ENCODE measurements around the gene KCNG2. TPM values are rescaled to one million over a fixed set of nuclear protein-coding genes. Genes with fewer than 3 reads are reported as not detected.

Gene KCNG2
- total RNA-seq, 1 experiment from 2014 or later, result not detected

GRCh38 chr18:79940814-79941472 lies 143.2 kb downstream of the KCNG2 start:
- DNase-seq (ENCODE audit: low read depth), result no peak

GRCh38 chr18:79941473-79942119 lies 143.9 kb downstream of the KCNG2 start:
- no peak for DNase-seq (ENCODE audit: low read depth)

GRCh38 chr18:79942211-79942610 lies 144.5 kb downstream of the KCNG2 start:
- DNase-seq (ENCODE audit: low read depth), result no peak

GRCh38 chr18:79942786-79943607 lies 145.3 kb downstream of the KCNG2 start:
- DNase-seq (ENCODE audit: low read depth), result no peak

GRCh38 chr18:79943608-79944125 lies 145.9 kb downstream of the KCNG2 start:
- no peak for DNase-seq (ENCODE audit: low read depth)

GRCh38 chr18:79944126-79944731 lies 146.5 kb downstream of the KCNG2 start:
- no peak for DNase-seq (ENCODE audit: low read depth)

GRCh38 chr18:79944746-79945117 lies 147.0 kb downstream of the KCNG2 start:
- no peak for DNase-seq (ENCODE audit: low read depth)

- no peak for DNase-seq (ENCODE audit: low read depth)
Observed at GRCh38 chr18:79945118-79946042, 147.6 kb downstream of the KCNG2 start.

GRCh38 chr18:79947054-79947755 lies 149.5 kb downstream of the KCNG2 start:
- no peak for DNase-seq (ENCODE audit: low read depth)

- no peak for DNase-seq (ENCODE audit: low read depth)
Observed at GRCh38 chr18:79947881-79948610, 150.3 kb downstream of the KCNG2 start.

- no peak for DNase-seq (ENCODE audit: low read depth)
Observed at GRCh38 chr18:79948719-79949411, 151.1 kb downstream of the KCNG2 start.

Other genes starting within 250 kb of the KCNG2 start
- 6.2 and 8.3 TPM in 2 replicates for gene CTDP1, start 118.1 kb upstream of the KCNG2 start, total RNA-seq (2014; rRNA removed; shearing (Covaris generic))
- 15.4 and 19.6 TPM in 2 replicates for gene SLC66A2, start 153.7 kb downstream of the KCNG2 start, total RNA-seq (2014; rRNA removed; shearing (Covaris generic))
- 1.6 and 5.0 TPM in 2 replicates for gene HSBP1L1, start 166.7 kb downstream of the KCNG2 start, total RNA-seq (2014; rRNA removed; shearing (Covaris generic))
- 79.0 and 81.0 TPM in 2 replicates for gene TXNL4A, start 190.6 kb downstream of the KCNG2 start, total RNA-seq (2014; rRNA removed; shearing (Covaris generic))
- gene RBFA, start 236.5 kb downstream of the KCNG2 start, total RNA-seq (2014; rRNA removed; shearing (Covaris generic)), result 15.6 and 22.3 TPM in 2 replicates